ENCODE measurements around the gene ZW10. TPM values are rescaled to one million over a fixed set of nuclear protein-coding genes. Genes with fewer than 3 reads are reported as not detected.

ZW10 gene
- total and polyA plus RNA-seq, 2 experiments from 2014 or later = 12.3 to 30.5 TPM

DNA sequence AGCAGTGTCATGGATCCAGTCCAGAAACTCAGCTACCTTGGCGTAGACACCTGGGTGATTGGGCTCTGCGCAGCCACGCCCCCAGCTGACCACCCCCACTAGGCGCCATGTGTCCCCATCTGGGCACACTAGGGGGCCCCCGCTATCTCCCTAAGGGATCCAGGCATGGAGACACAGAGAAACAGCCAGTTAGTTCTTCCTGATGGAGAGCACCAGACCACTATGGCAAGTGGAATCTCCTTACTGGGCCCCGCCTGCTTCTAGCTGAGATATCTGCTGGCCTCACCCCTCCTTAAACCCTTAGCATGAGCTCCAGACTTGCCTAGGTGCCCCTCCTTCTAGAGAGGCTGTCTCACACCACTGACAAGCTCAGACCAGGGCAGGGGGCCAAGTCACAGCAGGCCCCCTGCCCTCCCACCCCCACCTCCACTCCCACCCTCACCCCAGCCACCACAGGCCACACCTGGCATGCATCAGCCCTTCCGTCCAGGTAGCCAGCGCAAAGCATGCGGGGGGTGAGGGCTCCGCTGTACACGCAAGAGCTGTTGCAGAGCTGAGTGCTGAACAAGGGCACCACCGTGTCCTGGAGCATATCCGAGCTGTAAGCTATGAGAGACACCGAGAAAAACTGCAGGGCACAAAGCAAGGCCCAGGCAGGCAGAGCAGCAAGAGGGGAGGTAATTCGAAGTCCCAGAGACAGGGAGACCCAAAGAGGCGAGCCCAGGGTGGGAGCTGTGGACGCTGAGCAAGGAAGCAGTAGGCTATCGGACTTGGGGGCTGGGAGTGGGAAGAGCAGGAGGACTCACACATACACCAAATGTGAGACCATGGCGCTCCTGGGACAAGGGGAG, 83.5 kb downstream of the ZW10 start:
- no peaks in the 10 kb centered on the region for H3K79me2 ChIP-seq (replicated peaks; ENCODE audit: insufficient read depth)
- H2AFZ ChIP-seq = no peak overlapping the region
- H3K36me3 ChIP-seq (ENCODE audit: insufficient read depth) = no peaks in the 10 kb centered on the region
- H3K4me1 ChIP-seq (ENCODE audit: insufficient read depth) = no peaks in the 10 kb centered on the region
- Mint-ChIP-seq H3K4me3 (no peak overlapping the region), H3K36me3 (ENCODE audit: low read depth) (no peaks in the 10 kb centered on the region), H3K27me3 (ENCODE audit: insufficient read depth, low read depth, poor library complexity) (peaks cover 5% of the 10 kb centered on the region), H3K27ac (peak overlapping the region; percentile 36; the same call in 1 of the 2 replicates), H3K4me1 (peaks cover 4% of the 10 kb centered on the region; the same call in 2 of the 3 replicates), H3K9me3 (no peaks in the 10 kb centered on the region)
- H3K4me3 ChIP-seq = no peak overlapping the region
- H3K9me2 ChIP-seq (ENCODE audit: insufficient read depth) = no peaks in the 10 kb centered on the region
- H3F3A ChIP-seq (replicated peaks; ENCODE audit: low read depth) = no peaks in the 10 kb centered on the region
- no peaks in the 10 kb centered on the region for H4K20me1 ChIP-seq (replicated peaks; ENCODE audit: insufficient read depth)
- H3K4me2 ChIP-seq = no peak overlapping the region
- TF ChIP-seq JUNB (IDR thresholded peaks at IDR 0.05; ENCODE audit: unreplicated experiment) = no peak
- TF ChIP-seq ZNF114 (CRISPR knock-in tag; IDR thresholded peaks at IDR 0.05) = no peak
- DNase-seq (ENCODE audit: low spot score) = no peak
- no peaks in the 10 kb centered on the region for H3K27me3 ChIP-seq (ENCODE audit: insufficient read depth)
- ATAC-seq = no peak
- no peak overlapping the region for H3K27ac ChIP-seq (ENCODE audit: low read depth)

DNA sequence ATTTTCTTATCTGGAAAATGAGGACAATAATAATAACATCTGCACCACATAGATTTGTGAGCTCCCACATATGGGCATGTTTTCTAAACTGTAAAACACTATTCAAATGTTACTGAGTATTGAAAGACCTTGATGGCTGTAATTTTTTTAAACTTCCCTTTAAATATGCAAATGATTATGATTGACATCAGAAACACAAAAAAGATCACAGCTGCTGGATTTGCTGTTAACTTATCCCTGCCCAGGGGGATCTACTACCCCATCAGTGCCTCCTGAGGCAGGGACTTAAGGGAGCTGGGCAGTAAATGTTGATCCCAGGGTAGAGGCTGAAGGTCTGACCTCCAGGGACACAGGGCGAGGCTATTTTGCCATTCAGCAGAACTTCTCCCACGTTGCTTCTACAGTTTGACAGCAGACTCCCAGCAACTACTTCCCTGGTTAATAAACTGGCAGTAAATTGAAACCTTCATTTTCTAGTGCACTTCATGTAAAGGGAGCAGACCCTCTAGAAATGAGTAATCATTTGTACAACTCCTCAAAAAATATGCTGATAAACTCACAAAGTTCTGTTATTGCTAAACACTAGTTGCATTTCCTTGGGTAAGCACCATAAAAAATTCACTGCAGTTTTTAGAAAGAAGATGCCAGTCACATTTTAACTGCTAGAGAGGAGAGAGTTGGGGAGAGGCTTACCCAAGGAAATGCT, 87.7 kb downstream of the ZW10 start:
- no peak overlapping the region for H3K27ac Mint-ChIP-seq
- no peaks in the 10 kb centered on the region for H3K9me3 Mint-ChIP-seq

DNA sequence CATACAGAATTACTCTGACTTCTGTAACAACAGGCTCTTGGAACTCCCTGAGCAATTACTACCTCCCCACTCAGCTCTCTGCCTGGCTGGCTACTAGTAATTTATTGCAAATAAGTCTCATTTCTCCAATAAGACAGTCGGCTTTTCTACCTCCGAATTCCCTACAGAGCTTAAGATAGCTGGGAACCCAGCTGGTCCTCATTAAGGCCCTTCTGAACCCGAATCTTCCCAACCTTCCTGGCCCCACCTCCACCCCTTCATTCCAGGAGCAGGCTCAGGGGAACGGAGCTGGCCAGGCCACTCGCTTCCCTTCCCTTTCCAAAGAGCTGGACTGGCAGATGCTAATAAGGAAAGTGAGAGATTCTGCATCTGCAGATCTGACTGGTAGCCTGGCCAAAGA, 89.0 kb downstream of the ZW10 start:
- peaks cover 4% of the 10 kb centered on the region for H3K27me3 Mint-ChIP-seq (ENCODE audit: insufficient read depth, low read depth, poor library complexity)
- Histone ChIP-seq H3K4me3 (no peak overlapping the region), H3K27me3 (ENCODE audit: insufficient read depth) (no peaks in the 10 kb centered on the region), H2AFZ (no peak overlapping the region), H4K20me1 (replicated peaks; ENCODE audit: insufficient read depth) (no peaks in the 10 kb centered on the region), H3K36me3 (ENCODE audit: insufficient read depth) (no peaks in the 10 kb centered on the region), H3K4me1 (ENCODE audit: insufficient read depth) (no peaks in the 10 kb centered on the region), H3K4me2 (no peak overlapping the region), H3F3A (replicated peaks; ENCODE audit: low read depth) (no peaks in the 10 kb centered on the region), H3K9me2 (ENCODE audit: insufficient read depth) (no peaks in the 10 kb centered on the region; the same call in 1 of the 2 replicates), H3K27ac (ENCODE audit: low read depth) (no peak overlapping the region), H3K79me2 (replicated peaks; ENCODE audit: insufficient read depth) (no peaks in the 10 kb centered on the region)
- no peaks in the 10 kb centered on the region for H3K9me3 Mint-ChIP-seq
- no peak overlapping the region for H3K4me3 Mint-ChIP-seq
- DNase-seq (ENCODE audit: low spot score) = no peak
- H3K4me1 Mint-ChIP-seq = peaks cover 3% of the 10 kb centered on the region
- H3K27ac Mint-ChIP-seq = no peak overlapping the region
- no peak for ATAC-seq
- H3K36me3 Mint-ChIP-seq (ENCODE audit: low read depth) = no peaks in the 10 kb centered on the region
- TF ChIP-seq, protein P1, sequence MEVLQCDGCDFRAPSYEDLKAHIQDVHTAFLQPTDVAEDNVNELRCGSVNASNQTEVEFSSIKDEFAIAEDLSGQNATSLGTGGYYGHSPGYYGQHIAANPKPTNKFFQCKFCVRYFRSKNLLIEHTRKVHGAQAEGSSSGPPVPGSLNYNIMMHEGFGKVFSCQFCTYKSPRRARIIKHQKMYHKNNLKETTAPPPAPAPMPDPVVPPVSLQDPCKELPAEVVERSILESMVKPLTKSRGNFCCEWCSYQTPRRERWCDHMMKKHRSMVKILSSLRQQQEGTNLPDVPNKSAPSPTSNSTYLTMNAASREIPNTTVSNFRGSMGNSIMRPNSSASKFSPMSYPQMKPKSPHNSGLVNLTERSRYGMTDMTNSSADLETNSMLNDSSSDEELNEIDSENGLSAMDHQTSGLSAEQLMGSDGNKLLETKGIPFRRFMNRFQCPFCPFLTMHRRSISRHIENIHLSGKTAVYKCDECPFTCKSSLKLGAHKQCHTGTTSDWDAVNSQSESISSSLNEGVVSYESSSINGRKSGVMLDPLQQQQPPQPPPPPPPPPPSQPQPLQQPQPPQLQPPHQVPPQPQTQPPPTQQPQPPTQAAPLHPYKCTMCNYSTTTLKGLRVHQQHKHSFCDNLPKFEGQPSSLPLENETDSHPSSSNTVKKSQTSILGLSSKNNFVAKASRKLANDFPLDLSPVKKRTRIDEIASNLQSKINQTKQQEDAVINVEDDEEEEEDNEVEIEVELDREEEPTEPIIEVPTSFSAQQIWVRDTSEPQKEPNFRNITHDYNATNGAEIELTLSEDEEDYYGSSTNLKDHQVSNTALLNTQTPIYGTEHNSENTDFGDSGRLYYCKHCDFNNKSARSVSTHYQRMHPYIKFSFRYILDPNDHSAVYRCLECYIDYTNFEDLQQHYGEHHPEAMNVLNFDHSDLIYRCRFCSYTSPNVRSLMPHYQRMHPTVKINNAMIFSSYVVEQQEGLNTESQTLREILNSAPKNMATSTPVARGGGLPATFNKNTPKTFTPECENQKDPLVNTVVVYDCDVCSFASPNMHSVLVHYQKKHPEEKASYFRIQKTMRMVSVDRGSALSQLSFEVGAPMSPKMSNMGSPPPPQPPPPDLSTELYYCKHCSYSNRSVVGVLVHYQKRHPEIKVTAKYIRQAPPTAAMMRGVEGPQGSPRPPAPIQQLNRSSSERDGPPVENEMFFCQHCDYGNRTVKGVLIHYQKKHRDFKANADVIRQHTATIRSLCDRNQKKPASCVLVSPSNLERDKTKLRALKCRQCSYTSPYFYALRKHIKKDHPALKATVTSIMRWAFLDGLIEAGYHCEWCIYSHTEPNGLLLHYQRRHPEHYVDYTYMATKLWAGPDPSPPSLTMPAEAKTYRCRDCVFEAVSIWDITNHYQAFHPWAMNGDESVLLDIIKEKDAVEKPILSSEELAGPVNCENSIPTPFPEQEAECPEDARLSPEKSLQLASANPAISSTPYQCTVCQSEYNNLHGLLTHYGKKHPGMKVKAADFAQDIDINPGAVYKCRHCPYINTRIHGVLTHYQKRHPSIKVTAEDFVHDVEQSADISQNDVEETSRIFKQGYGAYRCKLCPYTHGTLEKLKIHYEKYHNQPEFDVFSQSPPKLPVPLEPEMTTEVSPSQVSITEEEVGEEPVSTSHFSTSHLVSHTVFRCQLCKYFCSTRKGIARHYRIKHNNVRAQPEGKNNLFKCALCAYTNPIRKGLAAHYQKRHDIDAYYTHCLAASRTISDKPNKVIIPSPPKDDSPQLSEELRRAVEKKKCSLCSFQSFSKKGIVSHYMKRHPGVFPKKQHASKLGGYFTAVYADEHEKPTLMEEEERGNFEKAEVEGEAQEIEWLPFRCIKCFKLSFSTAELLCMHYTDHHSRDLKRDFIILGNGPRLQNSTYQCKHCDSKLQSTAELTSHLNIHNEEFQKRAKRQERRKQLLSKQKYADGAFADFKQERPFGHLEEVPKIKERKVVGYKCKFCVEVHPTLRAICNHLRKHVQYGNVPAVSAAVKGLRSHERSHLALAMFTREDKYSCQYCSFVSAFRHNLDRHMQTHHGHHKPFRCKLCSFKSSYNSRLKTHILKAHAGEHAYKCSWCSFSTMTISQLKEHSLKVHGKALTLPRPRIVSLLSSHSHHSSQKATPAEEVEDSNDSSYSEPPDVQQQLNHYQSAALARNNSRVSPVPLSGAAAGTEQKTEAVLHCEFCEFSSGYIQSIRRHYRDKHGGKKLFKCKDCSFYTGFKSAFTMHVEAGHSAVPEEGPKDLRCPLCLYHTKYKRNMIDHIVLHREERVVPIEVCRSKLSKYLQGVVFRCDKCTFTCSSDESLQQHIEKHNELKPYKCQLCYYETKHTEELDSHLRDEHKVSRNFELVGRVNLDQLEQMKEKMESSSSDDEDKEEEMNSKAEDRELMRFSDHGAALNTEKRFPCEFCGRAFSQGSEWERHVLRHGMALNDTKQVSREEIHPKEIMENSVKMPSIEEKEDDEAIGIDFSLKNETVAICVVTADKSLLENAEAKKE (CRISPR knock-in tag; IDR thresholded peaks at IDR 0.05) = no peak
- TF ChIP-seq ZNF331 (CRISPR knock-in tag; IDR thresholded peaks at IDR 0.05; ENCODE audit: low read depth) (no peak), JUNB (IDR thresholded peaks at IDR 0.05; ENCODE audit: unreplicated experiment) (no peak), CREB1 (CRISPR knock-in tag; IDR thresholded peaks at IDR 0.05; ENCODE audit: low read depth) (no peak), EZH2 (IDR thresholded peaks at IDR 0.05; ENCODE audit: low read depth, unreplicated experiment) (no peak)
- TF ChIP-seq, protein P2, sequence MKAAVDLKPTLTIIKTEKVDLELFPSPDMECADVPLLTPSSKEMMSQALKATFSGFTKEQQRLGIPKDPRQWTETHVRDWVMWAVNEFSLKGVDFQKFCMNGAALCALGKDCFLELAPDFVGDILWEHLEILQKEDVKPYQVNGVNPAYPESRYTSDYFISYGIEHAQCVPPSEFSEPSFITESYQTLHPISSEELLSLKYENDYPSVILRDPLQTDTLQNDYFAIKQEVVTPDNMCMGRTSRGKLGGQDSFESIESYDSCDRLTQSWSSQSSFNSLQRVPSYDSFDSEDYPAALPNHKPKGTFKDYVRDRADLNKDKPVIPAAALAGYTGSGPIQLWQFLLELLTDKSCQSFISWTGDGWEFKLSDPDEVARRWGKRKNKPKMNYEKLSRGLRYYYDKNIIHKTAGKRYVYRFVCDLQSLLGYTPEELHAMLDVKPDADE (IDR thresholded peaks at IDR 0.05) = no peak

More for the DNA sequence above, 87.7 kb downstream of the ZW10 start:
- no peaks in the 10 kb centered on the region for H3K36me3 ChIP-seq (ENCODE audit: insufficient read depth)
- H3K4me2 ChIP-seq = no peak overlapping the region
- DNase-seq (ENCODE audit: low spot score) = no peak
- no peak for ATAC-seq
- no peak overlapping the region for H3K27ac ChIP-seq (ENCODE audit: low read depth)
- no peaks in the 10 kb centered on the region; the same call in 1 of the 2 replicates for H3K9me2 ChIP-seq (ENCODE audit: insufficient read depth)
- H4K20me1 ChIP-seq (replicated peaks; ENCODE audit: insufficient read depth) = no peaks in the 10 kb centered on the region
- no peak overlapping the region for H3K4me3 ChIP-seq
- H3K79me2 ChIP-seq (replicated peaks; ENCODE audit: insufficient read depth) = no peaks in the 10 kb centered on the region
- H3K27me3 ChIP-seq (ENCODE audit: insufficient read depth) = no peaks in the 10 kb centered on the region
- H3K4me1 ChIP-seq (ENCODE audit: insufficient read depth) = no peaks in the 10 kb centered on the region
- TF ChIP-seq EZH2phosphoT487 (IDR thresholded peaks at IDR 0.05; ENCODE audit: unreplicated experiment) (no peak), JUNB (IDR thresholded peaks at IDR 0.05; ENCODE audit: unreplicated experiment) (no peak)
- Mint-ChIP-seq H3K36me3 (ENCODE audit: low read depth) (no peaks in the 10 kb centered on the region), H3K4me1 (peaks cover 7% of the 10 kb centered on the region), H3K27me3 (ENCODE audit: insufficient read depth, low read depth, poor library complexity) (peaks cover 5% of the 10 kb centered on the region), H3K4me3 (no peak overlapping the region)
- H2AFZ ChIP-seq = no peak overlapping the region
- H3F3A ChIP-seq (replicated peaks; ENCODE audit: low read depth) = no peaks in the 10 kb centered on the region
